SKM-1 (cell line): ENCODE measurements around the gene SALL3.
"Not testable (repeated sequence)": the region's sequence is repeated elsewhere in the genome, so short reads cannot be mapped to it uniquely, and the experiment has no call there.

Experiments
- DNase-seq: peaks from one replicate; lab custom pipeline; 2025; ENCODE audit not compliant: unreplicated experiment; lab: John Stamatoyannopoulos, UW

The SALL3 gene

DNA sequence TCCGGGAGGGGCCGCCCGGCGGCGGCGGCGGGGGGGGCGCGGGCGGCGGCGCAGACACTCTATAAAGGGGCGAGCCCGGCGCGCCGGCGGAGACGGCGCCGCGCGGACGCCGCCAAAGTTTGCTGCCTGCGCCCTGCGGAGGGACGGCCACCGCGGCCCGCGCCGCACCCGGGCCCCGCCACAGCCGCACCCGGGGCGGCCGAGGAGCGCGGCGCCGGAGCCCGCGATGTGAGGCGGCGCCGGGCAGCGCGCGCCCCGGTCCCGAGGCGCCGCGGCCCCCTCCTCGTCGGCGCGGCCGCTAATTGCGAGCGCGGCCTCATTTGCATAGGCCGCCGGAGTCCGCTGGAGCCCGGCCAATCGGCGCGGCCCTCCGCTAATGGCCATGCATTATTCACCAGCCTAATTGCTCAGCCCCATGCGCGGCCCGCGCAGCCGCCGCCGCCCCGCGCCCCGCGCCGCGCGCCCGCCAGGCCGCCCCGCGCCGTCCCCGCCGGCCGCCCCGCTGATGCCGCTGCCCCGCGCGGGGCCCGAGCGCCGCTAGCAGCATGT, at the start of gene SALL3:
Gene SALL3, plus strand, starts transcription at position 89 of the 549 bp plus-strand sequence. Its CDS starts 457 bp downstream, at position 546.
- no peak for DNase-seq

DNA sequence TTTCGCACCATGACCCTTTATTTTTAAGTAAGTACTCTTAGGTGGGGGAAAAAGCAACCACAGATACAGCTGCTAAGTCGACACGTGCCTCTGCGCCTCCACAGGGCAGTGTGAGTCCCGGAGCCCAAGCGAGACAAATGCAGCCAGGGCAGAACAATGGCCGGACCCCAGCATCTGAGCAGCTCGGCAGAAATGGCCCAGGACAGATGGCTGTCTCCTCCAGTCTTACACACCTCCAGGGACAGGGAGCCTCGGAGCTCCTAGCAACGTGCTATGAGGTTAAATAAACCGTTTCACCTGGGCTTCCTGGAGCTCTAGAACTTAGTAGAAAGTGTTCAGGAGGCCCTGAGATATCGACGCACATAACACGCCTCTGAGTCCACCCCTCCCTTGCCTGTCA, 47.3 kb upstream of the SALL3 start:
- DNase-seq, result no peak

DNA sequence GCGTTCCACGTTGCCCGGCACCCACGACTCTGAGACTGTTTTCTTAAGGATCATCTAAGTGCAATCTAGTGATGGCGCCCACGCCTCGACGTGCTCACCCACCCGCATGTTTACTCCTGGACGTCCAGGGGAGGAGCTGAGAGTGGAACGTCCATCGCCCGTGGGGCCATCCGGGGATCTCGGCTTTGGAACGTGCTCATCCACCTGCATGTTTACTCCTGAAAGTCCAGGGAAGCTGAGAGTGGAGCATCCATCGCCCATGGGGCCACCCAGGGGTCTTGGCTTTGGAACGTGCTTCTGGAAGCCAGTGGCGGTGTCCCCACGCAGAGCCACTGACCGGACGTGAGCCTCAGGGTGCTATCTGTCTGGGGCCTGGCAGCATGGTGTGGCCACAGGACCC, 45.6 kb upstream of the SALL3 start:
- DNase-seq, result no peak

DNA sequence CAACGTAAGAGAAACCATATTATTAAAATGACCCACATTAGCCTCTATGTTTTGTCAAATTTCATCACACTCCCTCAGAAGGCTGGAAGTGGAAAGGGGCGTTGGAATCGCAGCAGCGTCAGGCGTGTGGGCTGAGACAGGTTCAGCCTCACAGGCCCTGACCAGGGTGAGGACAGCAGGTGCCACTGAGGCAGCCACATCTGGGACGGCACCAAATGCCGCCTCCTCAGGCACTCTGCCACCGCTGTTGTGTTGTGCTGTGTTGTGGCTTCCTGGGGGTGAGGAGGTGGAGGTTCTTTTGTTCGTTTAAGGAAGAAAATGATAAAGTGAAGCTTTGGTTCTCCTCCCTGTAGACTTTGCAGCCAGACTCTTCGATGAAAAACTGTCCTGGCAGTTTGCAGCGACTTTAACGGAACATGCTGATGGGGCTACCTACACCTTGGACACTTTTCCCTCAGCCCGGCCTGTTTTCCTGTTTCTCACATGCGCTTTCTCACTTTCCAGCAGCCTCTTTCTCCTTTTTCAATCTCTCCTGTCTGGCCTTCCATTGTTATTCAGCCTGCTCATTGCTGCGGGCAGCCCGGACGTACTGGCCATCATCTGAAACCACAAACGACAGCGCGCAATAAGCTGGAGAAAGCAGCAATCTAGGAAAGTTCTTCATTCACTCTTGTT, 44.9 kb upstream of the SALL3 start:
- no peak for DNase-seq

DNA sequence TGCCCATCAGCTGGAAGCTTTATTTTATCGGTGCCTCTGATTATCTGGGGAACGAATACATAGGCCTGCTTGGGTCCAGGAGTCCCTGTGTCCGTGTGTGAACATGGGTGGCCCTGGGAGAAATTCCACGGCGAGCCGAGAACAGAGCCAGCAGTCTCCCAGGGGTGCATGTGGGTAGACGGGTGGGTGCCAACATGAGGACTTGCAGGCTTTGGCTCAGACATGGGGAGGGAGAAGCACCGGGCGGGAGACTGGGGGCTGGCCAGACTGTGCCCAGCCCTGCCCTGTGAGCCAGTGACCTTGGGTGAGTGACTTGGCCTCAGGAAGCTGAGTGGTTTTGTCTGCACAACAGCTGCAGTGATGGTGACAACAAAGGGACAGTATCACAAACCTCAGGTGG, 44.2 kb upstream of the SALL3 start:
- no peak for DNase-seq

DNA sequence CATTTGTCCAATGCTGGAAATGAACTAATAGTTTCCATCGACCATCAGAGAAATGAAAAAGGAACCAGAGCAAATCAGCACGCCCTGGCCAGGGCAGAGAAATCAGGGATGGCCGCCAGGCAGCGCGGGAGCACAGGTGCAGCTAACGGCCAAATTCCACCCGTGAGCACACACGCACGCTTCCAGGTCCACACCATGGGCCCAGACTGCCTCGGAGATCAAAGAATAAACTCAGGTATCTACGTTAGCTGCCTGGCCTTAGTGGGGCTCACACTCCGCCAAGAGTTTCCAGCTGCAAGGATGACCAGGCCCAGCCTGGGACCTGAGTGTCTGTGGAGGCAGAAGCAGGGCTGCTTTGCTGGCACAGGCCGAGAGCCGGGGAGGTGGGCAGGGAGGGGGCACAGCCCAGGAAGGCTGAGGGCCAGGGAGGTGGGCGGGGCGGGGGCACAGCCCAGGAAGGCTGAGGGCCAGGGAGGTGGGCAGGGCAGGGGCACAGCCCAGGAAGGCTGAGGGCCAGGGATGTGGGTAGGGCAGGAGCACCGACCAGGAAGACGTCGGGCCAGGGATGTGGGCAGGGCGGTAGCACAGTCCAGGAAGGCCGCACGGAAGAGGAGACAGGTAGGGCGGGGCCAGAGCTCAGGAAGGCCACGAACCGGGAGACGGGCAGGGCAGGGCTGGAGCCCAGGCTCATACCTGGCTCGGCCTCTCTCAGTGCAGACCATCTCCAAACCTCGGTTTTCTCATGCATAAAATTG, 43.2 kb upstream of the SALL3 start:
- DNase-seq, result no peak

DNA sequence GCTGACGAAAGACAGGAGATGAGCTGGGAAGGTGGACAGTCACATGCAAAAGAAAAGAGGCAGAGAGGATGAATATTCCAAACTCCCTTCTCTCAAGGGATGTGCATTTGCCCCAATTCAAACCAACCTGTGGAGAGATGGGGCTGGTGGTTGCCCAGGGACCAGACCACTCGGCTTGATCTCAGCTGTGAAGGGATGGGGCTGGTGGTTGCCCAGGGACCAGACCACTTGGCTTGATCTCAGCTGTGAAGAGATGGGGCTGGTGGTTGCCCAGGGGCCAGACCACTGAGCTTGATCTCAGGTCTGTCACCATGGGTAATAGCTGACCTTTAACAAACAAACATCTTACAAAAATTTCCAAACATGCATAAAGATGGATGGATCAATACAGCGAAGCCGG, 42.5 kb upstream of the SALL3 start:
- DNase-seq, result no peak

DNA sequence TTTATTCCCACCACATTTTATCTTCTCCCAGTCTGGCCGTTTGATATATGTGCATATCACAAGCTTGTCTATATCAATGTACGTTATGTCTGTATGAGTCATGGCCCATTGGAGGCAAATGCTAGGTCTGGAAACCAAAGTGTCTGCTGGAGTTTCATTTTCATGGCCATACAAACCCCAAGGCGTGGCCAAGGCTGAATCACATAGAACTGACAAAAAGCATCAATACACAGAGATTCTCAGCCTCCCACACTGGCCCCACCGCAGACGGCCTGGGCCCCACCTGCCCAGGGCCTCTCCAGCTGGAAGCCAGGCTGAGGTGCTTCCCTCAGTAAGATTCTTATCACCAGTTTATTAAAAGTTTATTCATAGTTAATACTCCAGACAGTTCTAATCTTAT, 40.5 kb upstream of the SALL3 start:
- no peak for DNase-seq

DNA sequence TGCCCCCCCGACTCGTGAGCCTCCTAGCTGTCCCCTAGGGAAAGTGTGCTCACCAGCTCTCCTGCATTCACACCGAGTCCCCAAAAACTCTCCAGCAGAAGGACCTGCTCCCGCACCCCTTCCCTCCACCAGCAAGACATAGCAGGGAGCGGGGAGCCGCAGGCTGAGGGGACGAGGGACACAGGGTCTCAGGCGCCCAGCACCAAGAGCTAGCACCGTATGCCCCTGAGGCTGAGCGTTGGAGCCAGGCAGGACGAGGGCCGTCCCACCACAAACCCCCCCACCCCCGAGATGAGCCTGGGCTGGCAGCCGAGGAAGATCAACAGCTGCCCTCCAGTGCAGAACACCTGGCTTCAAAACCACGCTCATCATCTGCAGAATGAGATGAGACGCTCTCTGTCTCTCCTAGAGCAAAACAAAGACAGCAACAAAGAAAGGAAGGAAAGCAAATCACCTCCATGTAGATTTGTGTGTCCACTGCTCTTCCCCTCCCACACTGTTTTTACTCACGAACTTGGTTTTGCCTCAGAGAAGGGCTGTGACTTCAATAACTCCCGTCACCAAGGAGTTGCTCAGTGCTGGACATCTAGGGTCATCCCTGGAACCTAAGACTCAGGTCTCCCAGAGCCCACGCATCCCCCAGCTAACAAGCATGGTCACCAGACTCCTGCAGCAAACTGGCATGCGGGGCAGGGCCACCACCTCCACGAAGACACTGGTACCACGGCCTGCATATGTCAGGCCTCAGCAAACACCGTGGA, 39.7 kb upstream of the SALL3 start:
- no peak for DNase-seq

DNA sequence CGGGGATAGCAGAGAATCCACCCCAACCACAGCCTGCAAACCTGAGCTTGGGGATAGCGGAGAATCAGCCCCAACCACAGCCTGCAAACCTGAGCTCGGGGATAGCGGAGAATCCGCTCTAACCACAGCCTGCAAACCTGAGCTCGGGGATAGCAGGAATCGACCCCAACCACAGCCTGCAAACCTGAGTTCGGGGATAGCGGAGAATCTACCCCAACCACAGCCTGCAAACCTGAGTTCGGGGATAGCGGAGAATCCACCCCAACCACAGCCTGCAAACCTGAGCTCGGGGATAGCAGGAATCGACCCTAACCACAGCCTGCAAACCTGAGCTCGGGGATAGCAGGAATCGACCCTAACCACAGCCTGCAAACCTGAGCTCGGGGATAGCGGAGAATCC, 37.4 kb upstream of the SALL3 start:
- DNase-seq, result not testable (repeated sequence)

DNA sequence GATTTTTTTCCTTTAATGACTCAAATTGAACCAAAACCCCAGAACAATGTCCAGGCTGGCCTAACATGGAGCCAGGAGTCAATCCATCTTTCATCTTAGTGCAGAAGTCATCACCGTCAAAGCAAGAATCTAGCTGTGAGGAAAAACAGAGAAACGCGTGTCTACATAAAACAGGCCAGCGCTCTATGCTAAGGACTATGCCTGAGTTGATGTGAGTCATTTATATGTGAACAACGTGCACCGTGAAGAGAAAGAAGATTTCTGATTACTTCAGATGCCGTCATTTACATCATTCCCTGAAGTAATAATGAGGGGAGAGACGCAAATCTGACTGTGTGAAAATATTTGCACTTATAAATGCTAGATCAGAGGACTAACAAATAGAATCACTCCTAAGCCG, 34.0 kb upstream of the SALL3 start:
- no peak for DNase-seq

DNA sequence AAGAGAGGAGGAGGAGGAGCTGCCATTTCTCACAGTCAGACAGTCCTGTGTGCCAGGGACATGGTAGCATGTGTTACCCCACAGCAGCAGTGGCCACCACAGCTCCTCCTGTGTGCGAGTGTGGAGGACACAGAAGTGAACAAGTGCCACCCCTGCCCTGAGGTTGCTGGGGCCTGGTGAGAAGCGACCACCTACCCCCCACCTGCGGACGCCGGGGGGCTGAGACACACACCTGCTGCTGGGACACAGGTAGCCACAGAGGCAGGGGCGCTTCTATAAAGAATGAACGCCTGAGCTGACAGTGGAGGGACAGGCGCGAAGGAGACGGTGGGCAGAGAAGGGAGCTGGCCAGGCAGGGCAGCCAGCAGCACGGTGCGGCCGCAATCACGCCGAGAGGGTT, 32.3 kb upstream of the SALL3 start:
- no peak for DNase-seq

DNA sequence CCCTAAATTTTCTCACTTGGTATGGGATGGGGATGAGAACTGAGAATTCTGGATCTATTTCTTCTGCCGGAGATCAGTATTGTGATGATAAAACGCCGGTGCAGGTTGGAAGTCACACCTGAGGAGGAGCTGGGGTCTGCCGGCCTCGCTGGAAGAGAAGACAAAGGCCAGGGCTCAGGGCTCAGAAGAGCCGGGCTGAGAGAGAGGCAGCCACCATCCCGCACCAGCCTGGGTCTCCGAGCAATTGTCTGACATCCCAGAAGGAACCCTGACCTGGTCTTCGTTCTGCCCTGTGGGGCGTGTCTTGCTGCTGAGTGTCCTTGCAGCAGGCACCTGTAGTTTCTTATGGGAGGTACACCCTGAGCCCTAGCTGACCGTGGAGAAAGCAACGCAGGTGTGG, 31.4 kb upstream of the SALL3 start:
- DNase-seq, result no peak

DNA sequence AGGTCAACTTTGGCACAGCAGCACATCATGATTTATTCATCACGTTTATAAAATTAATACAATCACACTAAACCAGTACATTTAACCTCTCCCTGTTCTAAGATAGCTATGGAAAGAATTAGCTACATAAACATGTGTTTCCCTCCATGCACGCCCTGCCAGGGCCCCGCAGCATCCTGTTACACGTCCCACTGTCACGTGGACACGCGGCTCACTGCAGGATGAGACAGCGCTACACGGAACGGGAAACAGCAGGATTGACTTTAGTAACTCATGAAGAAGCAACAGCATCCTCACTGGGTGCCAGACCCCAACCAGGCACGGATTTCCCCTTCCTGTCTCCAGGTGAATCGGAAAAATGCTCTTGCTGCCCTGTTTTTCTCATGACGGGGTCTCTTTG, 30.9 kb upstream of the SALL3 start:
- no peak for DNase-seq

DNA sequence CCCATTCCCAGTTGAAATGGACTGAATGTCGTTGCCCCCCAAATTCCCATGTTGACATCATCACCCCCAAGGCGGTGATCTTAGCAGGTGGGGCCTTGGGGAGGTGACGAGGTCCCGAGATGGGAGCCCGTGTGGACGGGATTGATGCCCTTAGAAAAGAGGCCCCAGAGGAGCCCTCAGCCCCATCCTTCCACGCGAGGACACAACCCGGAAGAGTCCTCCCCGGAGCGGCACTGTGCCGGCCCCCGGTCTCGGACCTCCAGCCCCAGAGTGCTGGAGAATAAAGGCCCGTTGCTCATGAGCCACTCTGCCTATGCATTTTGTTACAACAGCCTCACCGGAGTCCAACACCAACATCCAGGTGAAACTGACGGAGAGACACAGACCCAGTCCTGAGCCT, 30.4 kb upstream of the SALL3 start:
- no peak for DNase-seq

DNA sequence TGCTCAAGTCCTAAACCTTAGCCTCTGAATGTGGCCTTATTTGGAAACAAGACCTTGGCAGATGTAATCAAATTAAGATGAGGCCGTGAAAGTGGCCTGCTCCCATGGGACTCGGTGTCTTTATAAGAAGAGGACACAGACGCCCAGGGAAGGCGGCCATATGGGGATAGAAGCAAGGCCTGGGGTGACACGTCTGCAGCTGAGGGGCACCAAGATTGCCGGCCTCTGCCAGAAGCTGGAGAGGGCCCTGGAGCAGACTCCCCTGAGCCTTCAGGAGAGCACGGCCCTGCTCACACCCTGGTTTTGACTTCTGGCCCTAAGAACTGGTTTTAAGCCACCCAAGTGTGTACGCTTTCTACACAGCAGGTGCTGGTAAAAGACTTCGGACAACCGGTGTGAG, 29.2 kb upstream of the SALL3 start:
- no peak for DNase-seq

DNA sequence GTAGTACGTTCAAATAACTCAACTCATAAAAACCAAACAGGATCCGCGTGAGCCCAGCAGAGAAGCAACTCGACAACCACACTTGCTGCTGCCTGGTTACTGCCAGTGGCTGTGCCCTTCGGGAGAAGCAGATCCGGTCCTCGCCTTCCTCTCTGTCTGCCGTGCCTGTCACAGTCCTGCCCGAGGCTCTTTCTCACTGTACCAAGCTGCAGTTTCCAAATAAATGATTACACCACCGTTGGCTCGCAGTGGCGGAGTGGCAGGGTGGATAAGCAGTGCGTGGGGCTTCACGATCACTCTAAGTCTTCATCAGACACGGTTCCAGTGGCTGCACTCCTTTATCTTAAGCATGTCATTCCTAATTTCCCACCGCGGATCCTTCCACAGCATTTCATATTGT, 26.1 kb upstream of the SALL3 start:
- no peak for DNase-seq

DNA sequence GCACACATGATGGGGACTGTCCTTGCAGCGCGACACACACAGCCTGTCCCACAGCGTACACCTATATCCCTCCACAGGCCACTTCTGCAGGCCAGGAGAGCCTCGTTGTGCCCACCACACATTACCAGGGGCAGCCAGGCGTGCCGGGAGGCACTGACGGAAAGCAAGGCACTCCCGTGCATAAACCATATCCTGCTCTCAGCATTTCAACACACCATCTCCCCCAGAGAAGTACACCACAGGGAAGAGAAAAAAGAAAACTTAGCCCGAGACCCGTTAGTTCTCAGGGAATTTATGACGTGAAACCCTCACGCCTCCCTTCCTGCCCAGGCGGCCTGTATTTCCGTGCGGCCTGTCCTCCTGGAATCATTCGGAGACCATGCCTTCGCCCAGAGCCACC, 24.6 kb upstream of the SALL3 start:
- no peak for DNase-seq

DNA sequence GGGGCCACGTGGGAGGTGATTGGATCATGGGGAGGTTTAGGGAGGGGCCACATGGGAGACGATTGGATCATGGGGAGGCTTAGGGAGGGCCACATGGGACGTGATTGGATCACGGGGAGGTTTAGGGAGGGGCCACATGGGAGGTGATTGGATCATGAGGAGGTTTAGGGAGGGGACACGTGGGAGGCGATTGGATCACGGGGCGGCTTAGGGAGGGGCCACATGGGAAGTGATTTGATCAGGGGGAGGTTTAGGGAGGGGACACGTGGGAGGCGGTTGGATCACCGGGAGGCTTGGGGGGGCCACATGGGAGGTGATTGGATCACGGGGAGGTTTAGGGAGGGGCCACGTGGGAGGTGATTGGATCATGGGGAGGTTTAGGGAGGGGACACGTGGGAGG, 22.5 kb upstream of the SALL3 start:
- no peak for DNase-seq

DNA sequence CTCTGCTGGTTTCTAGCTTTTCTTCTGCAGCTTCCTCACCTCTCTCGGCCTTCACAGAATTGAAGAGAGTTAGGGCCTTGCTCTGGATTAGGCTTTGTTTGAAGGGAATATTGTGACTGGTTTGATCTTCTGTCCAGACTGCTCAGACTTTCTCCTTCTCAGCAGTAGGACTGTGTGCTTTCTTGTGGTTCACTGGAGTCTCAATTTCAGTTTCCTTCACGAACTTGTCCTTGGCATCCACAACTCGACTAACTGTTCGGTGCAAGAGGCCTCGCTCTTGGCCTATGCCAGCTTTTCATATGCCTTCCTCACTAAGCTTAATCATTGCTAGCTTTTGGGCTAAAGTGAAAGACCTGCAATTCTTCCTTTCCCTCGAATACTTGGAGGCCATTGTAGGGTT, 18.9 kb upstream of the SALL3 start:
- no peak for DNase-seq

DNA sequence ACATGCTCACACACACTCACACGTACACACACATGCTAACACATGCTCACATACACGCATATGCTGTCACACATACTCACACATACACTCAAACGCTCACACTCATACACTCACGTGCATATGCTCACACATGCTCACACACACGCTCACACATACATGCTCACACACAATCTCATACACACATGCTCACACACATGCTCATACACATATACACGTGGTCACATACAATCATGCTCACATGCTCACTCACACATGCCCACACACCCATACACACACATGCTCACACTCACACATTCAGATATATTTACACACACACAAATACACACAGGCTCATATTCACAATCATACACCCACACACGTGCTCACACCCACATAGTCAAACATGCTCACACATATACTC, 17.5 kb upstream of the SALL3 start:
- DNase-seq, result no peak

DNA sequence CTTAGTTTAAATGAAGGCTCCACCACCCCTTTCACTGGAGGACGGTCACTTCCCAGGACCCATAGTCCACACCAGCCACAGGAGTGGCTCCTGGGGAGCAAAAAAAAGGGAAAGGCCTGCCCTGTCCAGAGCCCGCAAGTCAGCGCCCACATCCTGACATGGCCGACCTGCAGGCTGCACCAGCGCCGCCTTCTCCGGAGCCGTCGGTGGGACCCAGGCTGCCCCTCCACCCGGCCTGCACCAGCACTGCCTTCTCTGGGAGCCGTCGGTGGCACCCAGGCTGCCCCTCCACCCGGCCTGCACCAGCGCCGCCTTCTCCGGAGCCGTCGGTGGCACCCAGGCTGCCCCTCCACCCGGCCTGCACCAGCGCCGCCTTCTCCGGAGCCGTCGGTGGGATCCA, 14.9 kb upstream of the SALL3 start:
- not testable (repeated sequence) for DNase-seq
